Measurements from ENCODE around the gene PCDH1. TPM values are rescaled to one million over a fixed set of nuclear protein-coding genes. Genes with fewer than 3 reads are reported as not detected.

Gene PCDH1
- total and polyA plus RNA-seq, 7 donors = 8.6 to 47.2 (median 13.2) TPM

- Histone ChIP-seq H3K4me3 (no peak overlapping the region), H3K9me3 (no peaks in the 10 kb centered on the region), H3K4me1 (peaks cover 0 to 13% (median 8%) of the 10 kb centered on the region in 4 donors), H3K36me3 (no peaks in the 10 kb centered on the region), H3K27ac (peak overlapping the region in 2 of 4 donors; percentile 45 to 62), H3K27me3 (peaks cover 0 to 24% (median 0%) of the 10 kb centered on the region in 3 donors)
- TF ChIP-seq EP300 (IDR thresholded peaks at IDR 0.05) = no peak
- no peak for TF ChIP-seq POLR2AphosphoS5 (IDR thresholded peaks at IDR 0.05)
- TF ChIP-seq, protein P1, sequence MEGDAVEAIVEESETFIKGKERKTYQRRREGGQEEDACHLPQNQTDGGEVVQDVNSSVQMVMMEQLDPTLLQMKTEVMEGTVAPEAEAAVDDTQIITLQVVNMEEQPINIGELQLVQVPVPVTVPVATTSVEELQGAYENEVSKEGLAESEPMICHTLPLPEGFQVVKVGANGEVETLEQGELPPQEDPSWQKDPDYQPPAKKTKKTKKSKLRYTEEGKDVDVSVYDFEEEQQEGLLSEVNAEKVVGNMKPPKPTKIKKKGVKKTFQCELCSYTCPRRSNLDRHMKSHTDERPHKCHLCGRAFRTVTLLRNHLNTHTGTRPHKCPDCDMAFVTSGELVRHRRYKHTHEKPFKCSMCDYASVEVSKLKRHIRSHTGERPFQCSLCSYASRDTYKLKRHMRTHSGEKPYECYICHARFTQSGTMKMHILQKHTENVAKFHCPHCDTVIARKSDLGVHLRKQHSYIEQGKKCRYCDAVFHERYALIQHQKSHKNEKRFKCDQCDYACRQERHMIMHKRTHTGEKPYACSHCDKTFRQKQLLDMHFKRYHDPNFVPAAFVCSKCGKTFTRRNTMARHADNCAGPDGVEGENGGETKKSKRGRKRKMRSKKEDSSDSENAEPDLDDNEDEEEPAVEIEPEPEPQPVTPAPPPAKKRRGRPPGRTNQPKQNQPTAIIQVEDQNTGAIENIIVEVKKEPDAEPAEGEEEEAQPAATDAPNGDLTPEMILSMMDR (IDR thresholded peaks at IDR 0.05) = no peak
- TF ChIP-seq POLR2A (IDR thresholded peaks at IDR 0.05) = no peak
- intact Hi-C loops (cut with DNase I) = no loop called here
- 30 to 69% methylated on average over 9 of the region's 9 CpGs for WGBS, 2 donors
- DNase-seq = no peak
Observed at GRCh38 chr5:141844414-141845097, 33.7 kb downstream of the PCDH1 start.

GRCh38 chr5:141843156-141843927, 34.9 kb downstream of the PCDH1 start:
- Histone ChIP-seq H3K27me3 (peaks cover 0 to 34% (median 0%) of the 10 kb centered on the region in 3 donors), H3K4me1 (peaks cover 0 to 4% (median 0%) of the 10 kb centered on the region in 4 donors), H3K36me3 (no peaks in the 10 kb centered on the region), H3K4me3 (no peak overlapping the region), H3K9me3 (no peaks in the 10 kb centered on the region), H3K27ac (peak overlapping the region; percentile 28 to 62 (median 44))
- DNase-seq = no peak
- TF ChIP-seq, protein P1 (IDR thresholded peaks at IDR 0.05) = no peak
- no peak for TF ChIP-seq POLR2AphosphoS5 (IDR thresholded peaks at IDR 0.05)
- TF ChIP-seq POLR2A (IDR thresholded peaks at IDR 0.05) = no peak
- intact Hi-C loops (cut with DNase I) = no loop called here
- 53 to 64% methylated on average over 5 of the region's 5 CpGs for WGBS, 2 donors

DNA sequence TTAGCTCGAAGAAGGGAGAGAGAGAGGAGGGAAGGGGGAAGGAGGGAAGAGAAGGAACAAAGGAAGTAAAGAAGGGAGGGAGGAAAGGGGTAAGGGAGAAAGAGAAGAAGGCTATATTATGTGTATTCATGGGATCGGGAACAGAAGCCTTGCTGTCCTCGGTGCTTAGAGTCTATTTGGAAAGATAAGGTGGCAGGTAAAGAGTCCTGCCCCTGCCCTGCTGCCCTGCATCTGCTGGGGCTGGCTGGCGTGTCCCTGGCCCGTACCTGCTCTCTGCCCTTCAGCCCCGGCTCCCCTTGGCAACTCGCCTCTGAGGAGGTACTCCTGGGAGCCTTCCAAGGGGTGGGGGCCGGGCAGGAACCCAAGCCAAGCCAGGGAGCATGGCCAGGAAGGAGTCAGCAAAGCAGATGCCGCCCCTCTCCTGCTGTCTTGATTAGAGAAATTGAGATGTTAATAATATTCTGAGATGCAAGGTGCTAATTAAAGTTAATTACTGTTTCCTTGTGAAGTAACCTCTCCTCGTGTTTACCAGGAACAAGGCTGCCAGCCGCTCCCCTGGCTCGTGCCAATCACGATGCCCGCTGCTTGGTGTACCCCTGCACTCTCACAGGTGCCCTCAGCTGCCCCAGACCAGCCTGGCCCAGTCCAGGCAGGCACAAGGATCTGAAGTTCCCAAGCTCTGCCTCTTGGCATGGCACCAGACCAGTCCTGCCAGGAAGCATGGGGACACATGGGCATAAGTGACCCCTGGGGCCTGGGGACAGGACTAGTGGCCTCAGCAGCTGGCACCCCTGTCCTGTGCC, 36.6 kb downstream of the PCDH1 start:
- DNase-seq = no peak
- TF ChIP-seq POLR2AphosphoS5 (IDR thresholded peaks at IDR 0.05) (no peak), EP300 (IDR thresholded peaks at IDR 0.05) (no peak), POLR2A (IDR thresholded peaks at IDR 0.05) (no peak)
- TF ChIP-seq, protein P1 (IDR thresholded peaks at IDR 0.05) = no peak
- WGBS, 2 donors = 12 to 58% methylated on average over 14 of the region's 14 CpGs
- Histone ChIP-seq H3K4me3 (no peak overlapping the region), H3K27ac (peak overlapping the region; percentile 37 to 47 (median 46)), H3K27me3 (peaks cover 0 to 41% (median 0%) of the 10 kb centered on the region in 3 donors), H3K4me1 (peaks cover 0 to 3% (median under 1%) of the 10 kb centered on the region in 4 donors), H3K9me3 (no peaks in the 10 kb centered on the region), H3K36me3 (no peaks in the 10 kb centered on the region)
- intact Hi-C loops (cut with DNase I) = no loop called here

DNA sequence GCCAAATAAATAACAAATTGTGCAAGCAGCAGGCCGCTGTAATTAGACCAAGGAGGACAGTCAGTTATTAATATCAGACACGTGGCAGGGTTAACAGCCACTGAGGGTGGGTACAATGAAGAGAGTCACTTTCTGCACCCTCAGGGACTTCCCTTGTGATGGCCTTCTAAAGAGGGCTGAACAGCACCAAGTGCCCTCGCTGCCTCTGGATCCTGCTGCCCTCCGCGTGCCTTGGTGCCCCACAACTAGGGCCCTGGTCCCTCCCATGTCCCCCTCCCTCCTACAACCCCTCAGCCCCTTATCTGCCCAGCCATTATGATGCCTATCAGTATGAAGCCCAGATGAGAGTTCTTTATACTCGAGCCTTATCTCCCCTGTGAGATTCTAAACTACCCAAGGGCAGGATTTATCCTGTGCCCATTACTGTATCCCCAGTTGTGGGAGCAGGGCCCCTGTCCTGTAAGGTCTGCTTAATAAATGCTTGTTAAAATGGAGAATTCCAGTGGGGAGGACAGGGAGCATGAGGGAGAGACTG, 37.3 kb downstream of the PCDH1 start:
- peak overlapping the region; percentile 37 to 47 (median 44) for H3K27ac ChIP-seq
- peaks cover 0 to 41% (median 0%) of the 10 kb centered on the region in 3 donors for H3K27me3 ChIP-seq
- 50 to 72% methylated on average over 6 of the region's 6 CpGs for WGBS, 2 donors
- no peak for TF ChIP-seq EP300 (IDR thresholded peaks at IDR 0.05)
- no peak for TF ChIP-seq POLR2A (IDR thresholded peaks at IDR 0.05)
- TF ChIP-seq, protein P1 (IDR thresholded peaks at IDR 0.05) = no peak
- TF ChIP-seq POLR2AphosphoS5 (IDR thresholded peaks at IDR 0.05) = no peak
- H3K36me3 ChIP-seq = no peaks in the 10 kb centered on the region
- peaks cover 0 to 6% (median 2%) of the 10 kb centered on the region in 4 donors for H3K4me1 ChIP-seq
- no peak for DNase-seq
- intact Hi-C loops (cut with DNase I) = no loop called here
- no peaks in the 10 kb centered on the region for H3K9me3 ChIP-seq
- no peak overlapping the region for H3K4me3 ChIP-seq
